Nephron progenitor cell (in vitro differentiated cells): ENCODE data around the gene USP36.
"Not testable (repeated sequence)": the region's sequence is repeated elsewhere in the genome, so short reads cannot be mapped to it uniquely, and the experiment has no call there.

ENCODE experiments used
- DNase-seq: peaks from one replicate; pipeline ENCODE4 v3.0.0; 2021
- H3K27ac Mint-ChIP-seq: 2 replicates; pipeline ENCODE4 v1.8.0; 2021; ENCODE audit warnings: mild to moderate bottlenecking, moderate library complexity, mixed read lengths
- H3K27me3 Mint-ChIP-seq: 2 replicates; pipeline ENCODE4 v1.8.0; 2021; ENCODE audit warnings: mild to moderate bottlenecking, low read depth, mixed read lengths; ENCODE audit not compliant: poor library complexity
- H3K36me3 Mint-ChIP-seq: 2 replicates; pipeline ENCODE4 v1.8.0; 2021; ENCODE audit warnings: low read depth, mixed read lengths
- H3K4me1 Mint-ChIP-seq: 2 replicates; pipeline ENCODE4 v1.8.0; 2021; ENCODE audit warnings: mixed read lengths
- H3K4me3 Mint-ChIP-seq: 2 replicates; pipeline ENCODE4 v1.8.0; 2021; ENCODE audit warnings: mild to moderate bottlenecking, moderate library complexity, mixed read lengths
- H3K9me3 Mint-ChIP-seq: 2 replicates; pipeline ENCODE4 v1.8.0; 2021; ENCODE audit warnings: mild to moderate bottlenecking, moderate library complexity, mixed read lengths
- CTCF ChIP-seq: fragments of 200-600 bp; sonication (generic); IDR thresholded peaks from 2 replicates; pipeline ENCODE4 v1.5.0; 2021; ENCODE audit warnings: antibody characterized with exemption

The USP36 gene

GRCh38 chr17:78781893-78782304, 58.7 kb downstream of the USP36 start, which contains the start of gene CYTH1:
Gene CYTH1 (minus strand): TSS chr17:78782273. CDS start chr17:78782223, 50 bp downstream.
- no peaks in the 10 kb centered on the region for H3K36me3 Mint-ChIP-seq
- H3K9me3 Mint-ChIP-seq, result no peaks in the 10 kb centered on the region
- no peak for TF ChIP-seq CTCF
- H3K27me3 Mint-ChIP-seq, result no peaks in the 10 kb centered on the region
- no peak for DNase-seq
- H3K27ac Mint-ChIP-seq, result peak within 1 kb of the TSS; percentile 22
- peaks cover 30% of the 10 kb centered on the region for H3K4me1 Mint-ChIP-seq
- H3K4me3 Mint-ChIP-seq, result peak within 1 kb of the TSS; percentile 86

- no peak for TF ChIP-seq CTCF
- peak overlapping the region; percentile 86 for H3K4me3 Mint-ChIP-seq
- H3K9me3 Mint-ChIP-seq, result no peaks in the 10 kb centered on the region
- peaks cover 30% of the 10 kb centered on the region for H3K4me1 Mint-ChIP-seq
- H3K36me3 Mint-ChIP-seq, result no peaks in the 10 kb centered on the region
- H3K27ac Mint-ChIP-seq, result no peak overlapping the region
- no peaks in the 10 kb centered on the region for H3K27me3 Mint-ChIP-seq
- peak; percentile 68 for DNase-seq
These were observed 59.3 kb downstream of the USP36 start for GRCh38 chr17:78781104-78781892.

GRCh38 chr17:78780335-78780734, 60.3 kb downstream of the USP36 start:
- Mint-ChIP-seq H3K36me3 (no peaks in the 10 kb centered on the region), H3K9me3 (no peaks in the 10 kb centered on the region), H3K27me3 (no peaks in the 10 kb centered on the region), H3K4me1 (peaks cover 30% of the 10 kb centered on the region), H3K27ac (no peak overlapping the region), H3K4me3 (peak overlapping the region; percentile 71)
- no peak for TF ChIP-seq CTCF
- DNase-seq, result no peak

GRCh38 chr17:78779850-78780249, 60.8 kb downstream of the USP36 start:
- no peak for TF ChIP-seq CTCF

GRCh38 chr17:78779286-78779651, 61.3 kb downstream of the USP36 start:
- H3K4me1 Mint-ChIP-seq, result peaks cover 35% of the 10 kb centered on the region
- not testable (repeated sequence) for H3K27me3 Mint-ChIP-seq, H3K9me3 Mint-ChIP-seq, H3K4me3 Mint-ChIP-seq, DNase-seq, H3K36me3 Mint-ChIP-seq, H3K27ac Mint-ChIP-seq

More at GRCh38 chr17:78779850-78780249, 60.8 kb downstream of the USP36 start:
- Mint-ChIP-seq H3K36me3 (no peaks in the 10 kb centered on the region), H3K4me3 (peak overlapping the region; percentile 71), H3K27ac (peak overlapping the region; percentile 25), H3K27me3 (no peaks in the 10 kb centered on the region), H3K4me1 (peaks cover 31% of the 10 kb centered on the region), H3K9me3 (no peaks in the 10 kb centered on the region)
- no peak for DNase-seq

- Mint-ChIP-seq H3K4me3 (no peak overlapping the region), H3K9me3 (no peaks in the 10 kb centered on the region), H3K4me1 (peaks cover 26% of the 10 kb centered on the region), H3K27ac (no peak overlapping the region), H3K36me3 (no peaks in the 10 kb centered on the region), H3K27me3 (no peaks in the 10 kb centered on the region)
- no peak for TF ChIP-seq CTCF
- no peak for DNase-seq
These were observed 62.7 kb downstream of the USP36 start for GRCh38 chr17:78777881-78778280.
